ENCODE measurements around the gene TSHZ2. TPM values are rescaled to one million over a fixed set of nuclear protein-coding genes. Genes with fewer than 3 reads are reported as not detected.

Gene TSHZ2
- total and polyA plus RNA-seq, 2 donors (not counting 1 experiment from before 2014, with no cell fraction given): 1.00 to 5.7 TPM

DNA sequence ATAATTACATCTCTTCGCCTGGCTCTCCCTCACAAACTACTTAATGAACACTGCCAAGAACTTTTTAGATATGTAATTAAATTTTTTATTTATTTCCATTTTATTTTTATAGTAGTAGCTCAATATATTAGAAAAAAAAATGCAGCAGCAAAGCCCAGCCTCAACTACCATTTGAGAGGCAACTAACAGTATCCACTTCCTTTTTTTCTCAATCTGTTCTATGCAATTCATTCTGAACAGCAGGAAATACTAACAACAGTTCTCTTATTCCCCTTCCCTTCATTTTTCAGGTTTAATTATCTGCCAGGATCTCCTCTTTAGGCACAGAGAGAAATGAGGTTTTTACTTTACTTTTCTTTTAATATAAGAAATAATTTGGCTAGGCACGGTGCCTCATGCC lies 508.8 kb downstream of the TSHZ2 start:
- POLR2A ChIA-PET: no interaction called here
- no peak overlapping the region for H2AFZ ChIP-seq (ENCODE audit: insufficient read depth, low read depth, low read length, poor library complexity, severe bottlenecking)
- WGBS (ENCODE audit: insufficient coverage): no CpG with 5 or more reads among the region's 2 CpGs
- no peaks in the 10 kb centered on the region for H3K27me3 ChIP-seq (replicated peaks in 1 of 4; ENCODE audit: control extremely low read depth in 1 of 4, control insufficient read depth in 3 of 4, insufficient read depth in 4 of 4, low read length in 3 of 4)
- CTCF ChIA-PET: no interaction called here
- no peak overlapping the region for H3K4me2 ChIP-seq (replicated peaks; ENCODE audit: low read depth, low read length, poor library complexity, severe bottlenecking)
- no peak for DNase-seq
- peaks cover 0 to 4% (median 3%) of the 10 kb centered on the region in 3 donors for H3K9me3 ChIP-seq (ENCODE audit: control extremely low read depth in 1 of 3, control insufficient read depth in 2 of 3, insufficient read depth in 1 of 3, low read length in 2 of 3)
- H4K20me1 ChIP-seq (ENCODE audit: control insufficient read depth, insufficient read depth, low read length, poor library complexity, severe bottlenecking): no peaks in the 10 kb centered on the region
- no peak for ATAC-seq (ENCODE audit: low read depth)
- intact Hi-C loops (cut with micrococcal nuclease): no loop called here
- no peak overlapping the region for H3K4me3 ChIP-seq (ENCODE audit: control extremely low read depth in 1 of 5, extremely low read depth in 1 of 5, insufficient read depth in 1 of 5, low read depth in 2 of 5, low read length in 4 of 5)
- no peaks in the 10 kb centered on the region for H3K27me3 Mint-ChIP-seq
- no peaks in the 10 kb centered on the region for H3K36me3 ChIP-seq (replicated peaks in 1 of 2; ENCODE audit: control extremely low read depth in 1 of 2, control insufficient read depth in 1 of 2, extremely low read depth in 1 of 2, insufficient read depth in 2 of 2, low read length in 1 of 2)
- H3K9me3 Mint-ChIP-seq (ENCODE audit: insufficient read depth): peaks cover 2% of the 10 kb centered on the region
- no peak overlapping the region for H3K9ac ChIP-seq (ENCODE audit: low read length)
- H3K4me1 Mint-ChIP-seq: no peaks in the 10 kb centered on the region
- TF ChIP-seq EZH2 (IDR thresholded peaks at IDR 0.05; ENCODE audit: borderline replicate concordance, insufficient read depth, low read depth, low read length, poor library complexity, severe bottlenecking): no peak
- TF ChIP-seq, protein P1, sequence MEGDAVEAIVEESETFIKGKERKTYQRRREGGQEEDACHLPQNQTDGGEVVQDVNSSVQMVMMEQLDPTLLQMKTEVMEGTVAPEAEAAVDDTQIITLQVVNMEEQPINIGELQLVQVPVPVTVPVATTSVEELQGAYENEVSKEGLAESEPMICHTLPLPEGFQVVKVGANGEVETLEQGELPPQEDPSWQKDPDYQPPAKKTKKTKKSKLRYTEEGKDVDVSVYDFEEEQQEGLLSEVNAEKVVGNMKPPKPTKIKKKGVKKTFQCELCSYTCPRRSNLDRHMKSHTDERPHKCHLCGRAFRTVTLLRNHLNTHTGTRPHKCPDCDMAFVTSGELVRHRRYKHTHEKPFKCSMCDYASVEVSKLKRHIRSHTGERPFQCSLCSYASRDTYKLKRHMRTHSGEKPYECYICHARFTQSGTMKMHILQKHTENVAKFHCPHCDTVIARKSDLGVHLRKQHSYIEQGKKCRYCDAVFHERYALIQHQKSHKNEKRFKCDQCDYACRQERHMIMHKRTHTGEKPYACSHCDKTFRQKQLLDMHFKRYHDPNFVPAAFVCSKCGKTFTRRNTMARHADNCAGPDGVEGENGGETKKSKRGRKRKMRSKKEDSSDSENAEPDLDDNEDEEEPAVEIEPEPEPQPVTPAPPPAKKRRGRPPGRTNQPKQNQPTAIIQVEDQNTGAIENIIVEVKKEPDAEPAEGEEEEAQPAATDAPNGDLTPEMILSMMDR (IDR thresholded peaks at IDR 0.05): no peak
- no peak overlapping the region for H3K4me3 Mint-ChIP-seq
- no peaks in the 10 kb centered on the region for H3K79me2 ChIP-seq (ENCODE audit: control insufficient read depth, insufficient read depth, low read length)
- H3K27ac ChIP-seq (ENCODE audit: low read length in 2 of 2): no peak overlapping the region
- H3K27ac Mint-ChIP-seq: no peak overlapping the region
- no peaks in the 10 kb centered on the region for H3K4me1 ChIP-seq (ENCODE audit: control insufficient read depth in 2 of 2, insufficient read depth in 2 of 2, low read length in 2 of 2)

DNA sequence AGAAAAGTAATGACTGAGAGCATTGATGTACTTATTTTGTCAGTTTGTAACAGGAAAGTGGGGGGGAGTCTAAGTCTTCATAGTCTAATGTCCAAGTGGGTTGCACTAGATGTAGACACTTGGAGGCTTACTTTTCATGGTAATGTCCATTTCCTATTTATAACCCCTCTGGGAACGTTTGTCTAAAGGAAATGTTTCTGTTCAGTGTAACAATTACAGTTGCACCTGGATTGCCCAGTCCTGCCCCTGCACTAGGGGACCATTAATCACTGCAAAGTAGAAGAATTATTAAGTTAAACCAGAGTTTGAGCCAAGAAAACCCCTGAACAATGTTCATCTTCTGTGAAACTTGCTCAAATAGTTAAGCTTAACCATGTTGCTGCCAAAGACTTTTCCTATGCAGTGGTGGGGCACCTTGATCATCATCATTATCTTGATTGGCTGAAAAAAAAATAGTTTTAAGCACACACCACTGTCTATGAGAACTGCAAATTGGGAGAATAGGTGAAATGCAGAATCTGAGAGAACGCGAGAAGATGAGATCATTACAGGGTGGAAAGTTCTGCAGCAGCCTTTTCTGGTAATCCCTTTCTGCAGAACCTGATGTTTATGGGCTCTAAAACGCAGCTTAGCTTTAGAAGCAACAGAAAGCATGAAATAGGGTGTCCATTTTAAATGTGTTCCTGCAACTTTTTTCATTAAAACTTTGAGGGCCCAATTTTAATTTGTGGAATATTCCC lies 515.5 kb downstream of the TSHZ2 start:
- TF ChIP-seq, protein P1 (IDR thresholded peaks at IDR 0.05): no peak
- TF ChIP-seq EZH2 (IDR thresholded peaks at IDR 0.05; ENCODE audit: borderline replicate concordance, insufficient read depth, low read depth, low read length, poor library complexity, severe bottlenecking): no peak
- intact Hi-C loops (cut with micrococcal nuclease): no loop called here
- no peak overlapping the region for H3K4me3 ChIP-seq (ENCODE audit: control extremely low read depth in 1 of 5, extremely low read depth in 1 of 5, insufficient read depth in 1 of 5, low read depth in 2 of 5, low read length in 4 of 5)
- H3K27me3 ChIP-seq (replicated peaks in 1 of 4; ENCODE audit: control extremely low read depth in 1 of 4, control insufficient read depth in 3 of 4, insufficient read depth in 4 of 4, low read length in 3 of 4): no peaks in the 10 kb centered on the region
- no peaks in the 10 kb centered on the region for H3K27me3 Mint-ChIP-seq
- no peaks in the 10 kb centered on the region for H4K20me1 ChIP-seq (ENCODE audit: control insufficient read depth, insufficient read depth, low read length, poor library complexity, severe bottlenecking)
- ATAC-seq (ENCODE audit: low read depth) (no peak), DNase-seq (no peak)
- H3K9ac ChIP-seq (ENCODE audit: low read length): no peak overlapping the region
- H3K9me3 ChIP-seq (ENCODE audit: control extremely low read depth in 1 of 3, control insufficient read depth in 2 of 3, insufficient read depth in 1 of 3, low read length in 2 of 3): peaks cover 0 to 4% (median 3%) of the 10 kb centered on the region in 3 donors
- H3K36me3 ChIP-seq (replicated peaks in 1 of 2; ENCODE audit: control extremely low read depth in 1 of 2, control insufficient read depth in 1 of 2, extremely low read depth in 1 of 2, insufficient read depth in 2 of 2, low read length in 1 of 2): no peaks in the 10 kb centered on the region
- H3K27ac ChIP-seq (ENCODE audit: low read length in 2 of 2): no peak overlapping the region
- H3K4me1 ChIP-seq (ENCODE audit: control insufficient read depth in 2 of 2, insufficient read depth in 2 of 2, low read length in 2 of 2): no peaks in the 10 kb centered on the region
- no peak overlapping the region for H2AFZ ChIP-seq (ENCODE audit: insufficient read depth, low read depth, low read length, poor library complexity, severe bottlenecking)
- no peaks in the 10 kb centered on the region for H3K4me1 Mint-ChIP-seq
- peaks cover 2% of the 10 kb centered on the region for H3K9me3 Mint-ChIP-seq (ENCODE audit: insufficient read depth)
- H3K4me3 Mint-ChIP-seq: no peak overlapping the region
- WGBS (ENCODE audit: insufficient coverage): 94% methylated on average over 3 of the region's 4 CpGs
- no peak overlapping the region for H3K4me2 ChIP-seq (replicated peaks; ENCODE audit: low read depth, low read length, poor library complexity, severe bottlenecking)
- POLR2A ChIA-PET: no interaction called here
- CTCF ChIA-PET: no interaction called here
- no peak overlapping the region for H3K27ac Mint-ChIP-seq
- no peaks in the 10 kb centered on the region for H3K79me2 ChIP-seq (ENCODE audit: control insufficient read depth, insufficient read depth, low read length)
